NCI-H82 (cell line): Measurements from ENCODE around the gene CALCOCO2.
A peak's percentile ranks its signal among the peaks of the same experiment; 100 is the strongest.
"Not testable (repeated sequence)": the region's sequence is repeated elsewhere in the genome, so short reads cannot be mapped to it uniquely, and the experiment has no call there.

Source experiments
- DNase-seq: peaks from one replicate; lab custom pipeline; 2025; lab: John Stamatoyannopoulos, UW

The CALCOCO2 gene

DNA sequence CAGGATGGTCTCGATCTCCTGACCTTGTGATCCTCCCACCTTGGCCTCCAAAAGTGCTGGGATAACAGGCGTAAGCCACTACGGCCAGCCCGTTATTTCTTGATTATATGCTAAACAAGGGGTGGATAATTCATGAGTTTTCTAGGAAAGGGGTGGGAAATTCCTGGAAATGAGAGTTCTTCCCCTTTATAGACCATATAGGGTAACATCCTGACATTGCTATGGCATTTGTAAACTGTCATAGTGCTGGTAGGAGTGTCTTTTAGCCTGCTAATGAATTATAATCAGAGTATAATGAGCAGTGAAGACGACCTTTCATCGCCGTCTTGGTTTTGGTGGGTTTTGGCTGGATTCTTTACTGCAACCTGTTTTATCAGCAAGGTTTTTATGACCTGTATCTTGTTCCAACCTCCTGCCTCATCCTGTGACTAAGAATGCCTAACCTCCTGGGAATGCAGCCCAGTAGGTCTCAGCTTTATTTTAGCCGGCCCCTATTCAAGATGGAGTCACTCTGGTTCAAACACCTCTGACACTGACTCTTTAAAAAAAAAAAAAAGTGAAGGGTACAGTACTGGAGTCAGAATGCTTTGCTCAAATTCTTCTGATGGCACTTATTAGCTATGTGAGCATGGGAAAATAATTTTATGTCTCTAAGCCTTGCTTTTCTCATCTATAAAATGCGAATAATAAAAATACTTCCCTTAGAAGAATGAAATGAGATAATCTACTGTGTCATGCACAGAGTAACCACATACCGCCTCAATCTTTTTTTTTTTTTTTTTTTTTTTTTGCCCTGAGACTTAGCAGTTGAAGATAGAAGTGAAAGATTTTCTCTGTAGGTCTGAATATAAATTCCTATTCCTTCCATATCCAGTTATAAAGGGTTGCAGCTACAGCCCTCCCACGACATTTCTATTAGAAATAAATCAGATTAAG is 5.1 kb upstream of the CALCOCO2 start:
- peak; percentile 68 for DNase-seq

DNA sequence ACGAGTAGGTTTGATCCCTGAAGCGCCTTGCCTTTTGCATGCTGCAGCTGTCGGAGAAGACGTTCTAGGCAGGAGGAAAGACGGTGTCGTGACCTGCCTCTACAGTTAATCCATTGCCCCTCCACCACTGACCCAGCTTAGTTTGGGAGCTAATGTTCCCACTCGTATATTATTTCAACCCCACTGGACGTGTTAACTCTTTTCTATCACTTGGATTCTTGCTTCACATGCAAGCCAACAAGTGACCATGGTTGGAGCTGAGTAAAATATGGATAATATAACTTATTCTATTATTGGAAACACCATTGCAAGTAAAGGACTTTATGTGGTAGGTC is 681 bp downstream of the CALCOCO2 start:
- no peak for DNase-seq

DNA sequence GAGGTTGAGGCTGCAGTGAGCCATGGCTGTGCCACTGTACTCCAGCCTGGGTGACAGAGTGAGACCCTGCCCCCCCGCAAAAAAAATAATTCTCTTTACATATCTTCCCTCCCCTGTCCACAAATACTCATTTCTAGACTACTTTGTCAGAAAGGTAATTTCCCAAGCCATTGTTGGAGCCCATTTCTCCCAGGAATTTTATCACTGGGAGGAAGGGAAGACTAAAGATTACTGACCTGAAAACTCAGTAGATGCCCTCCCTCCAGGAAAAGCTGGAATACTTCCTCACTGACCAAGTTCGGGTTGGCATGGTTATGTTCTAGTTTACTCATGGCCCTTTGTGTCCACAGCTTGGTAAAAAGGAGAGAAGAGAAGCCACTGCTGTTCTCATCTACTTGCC is 4.1 kb downstream of the CALCOCO2 start:
- DNase-seq, result no peak

DNA sequence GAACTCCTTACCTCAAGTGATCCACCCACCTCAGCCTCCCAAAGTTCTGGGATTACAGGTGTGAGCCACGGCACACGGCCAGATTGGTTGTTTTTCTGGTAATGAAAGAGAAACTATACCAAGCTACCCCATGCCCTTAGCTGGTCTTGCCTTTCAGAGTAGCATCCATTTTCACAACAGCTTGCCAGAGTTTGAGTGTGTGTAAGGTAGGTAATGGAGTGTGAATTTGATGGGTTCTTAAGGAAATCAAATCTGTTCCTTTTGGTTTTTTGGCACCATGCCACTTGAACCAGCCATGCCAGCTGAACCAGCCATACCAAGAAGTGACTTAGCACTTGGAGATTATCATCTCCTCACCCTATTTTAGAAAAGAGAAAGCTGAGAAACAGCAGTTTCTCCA is 5.1 kb downstream of the CALCOCO2 start:
- DNase-seq, result peak; percentile 33

DNA sequence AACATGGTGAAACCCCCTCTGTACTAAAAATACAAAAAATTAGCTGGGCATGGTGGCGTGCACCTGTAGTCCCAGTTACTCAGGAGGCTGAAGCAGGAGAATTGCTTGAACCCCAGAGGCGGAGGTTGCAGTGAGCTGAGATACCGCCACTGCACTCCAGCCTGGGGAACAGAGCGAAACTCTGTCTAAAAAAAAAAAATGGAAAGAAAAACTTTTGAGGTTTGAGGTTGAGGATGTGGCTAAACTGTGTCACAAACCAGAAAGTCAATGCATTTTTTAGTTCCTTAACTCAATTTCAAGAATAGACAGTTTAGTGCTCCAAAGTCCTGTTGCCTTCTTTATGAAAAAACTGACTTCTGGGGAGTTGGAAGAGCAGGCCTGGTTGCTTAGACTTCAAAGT is 6.6 kb downstream of the CALCOCO2 start:
- DNase-seq, result not testable (repeated sequence)

DNA sequence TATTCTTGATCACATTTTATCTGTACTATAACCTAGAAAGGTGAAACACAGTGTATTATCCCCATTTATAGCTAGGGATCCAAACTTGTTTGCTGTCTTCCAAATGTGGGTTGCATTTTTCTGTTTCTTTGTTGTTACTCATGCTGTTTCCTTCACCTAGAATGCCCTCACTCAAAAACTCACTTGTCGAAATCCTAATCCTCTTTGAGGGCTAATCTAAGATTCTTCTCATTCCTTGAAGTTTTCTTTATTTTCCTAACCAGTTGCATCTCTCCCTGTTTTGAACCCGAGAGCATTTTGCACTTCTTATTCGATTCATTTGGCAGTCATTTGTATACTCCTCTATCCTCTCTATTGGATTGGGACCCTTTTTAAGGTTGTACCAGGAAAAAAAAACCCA is 9.6 kb downstream of the CALCOCO2 start:
- no peak for DNase-seq

DNA sequence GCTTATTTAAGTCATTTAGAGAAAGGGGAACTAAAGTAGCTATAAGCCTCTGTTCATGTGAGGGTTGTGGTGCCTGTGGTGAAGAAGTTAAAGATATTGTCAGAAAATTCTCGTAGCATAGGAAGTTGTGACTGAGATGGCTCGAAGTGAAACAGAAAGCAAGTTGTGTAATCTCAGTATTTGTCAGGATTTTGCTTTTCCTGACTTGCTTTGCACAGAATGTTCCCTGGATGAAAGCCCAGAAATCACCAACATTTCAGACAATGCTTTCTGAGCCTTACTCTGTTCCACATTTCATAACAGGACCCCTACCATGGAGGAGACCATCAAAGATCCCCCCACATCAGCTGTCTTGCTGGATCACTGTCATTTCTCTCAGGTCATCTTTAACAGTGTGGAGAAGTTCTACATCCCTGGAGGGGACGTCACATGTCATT is 10.6 kb downstream of the CALCOCO2 start:
- no peak for DNase-seq

DNA sequence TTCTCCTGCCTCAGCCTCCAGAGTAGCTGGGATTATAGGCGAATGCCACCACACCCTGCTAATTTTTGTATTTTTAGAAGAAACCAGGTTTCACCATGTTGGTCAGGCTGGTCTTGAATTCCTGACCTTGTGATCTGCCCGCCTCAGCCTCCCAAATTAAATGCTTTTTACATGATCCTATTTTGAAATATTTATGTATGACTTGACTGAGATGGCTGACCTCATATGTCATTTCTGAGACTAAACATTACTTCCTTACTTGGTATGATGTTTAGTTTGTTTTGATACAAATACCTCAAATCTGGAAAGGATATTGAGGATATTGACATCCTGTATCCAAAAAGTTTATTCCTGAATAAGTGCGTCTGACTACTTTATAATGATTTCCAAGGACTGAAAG is 11.9 kb downstream of the CALCOCO2 start:
- DNase-seq, result no peak

DNA sequence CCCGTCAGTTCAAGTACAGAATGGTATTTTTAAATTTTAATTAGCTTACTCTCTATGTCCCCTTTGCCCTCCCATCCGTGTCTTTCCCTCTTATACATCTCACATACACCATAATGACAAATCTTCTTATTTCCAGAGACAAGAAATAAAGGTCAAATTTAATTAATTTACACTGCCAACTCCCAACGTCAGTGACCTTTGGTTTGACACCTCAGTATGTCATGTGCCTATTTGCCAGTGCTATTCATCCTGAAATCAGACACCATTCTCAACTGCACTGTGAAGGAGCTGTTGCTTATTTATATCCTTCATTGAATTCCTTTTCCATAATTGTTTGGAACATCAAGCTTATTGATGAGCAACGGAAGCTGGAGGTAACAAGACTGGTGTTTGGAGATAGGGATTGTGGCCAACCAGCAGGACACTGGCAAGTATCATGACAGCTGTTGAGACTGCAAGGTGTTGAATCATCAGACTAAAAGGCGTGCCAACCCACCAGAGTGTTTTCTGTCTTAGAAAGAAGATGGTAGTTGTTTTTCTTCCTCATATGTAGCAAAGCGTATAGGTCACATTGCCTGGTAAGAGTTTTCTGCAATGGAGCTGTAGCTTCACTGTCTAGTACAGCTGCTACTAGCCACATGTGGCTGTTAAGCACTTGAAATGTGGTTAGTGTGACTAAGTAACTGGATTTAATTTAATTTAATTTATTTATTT is 12.5 kb downstream of the CALCOCO2 start:
- DNase-seq, result peak; percentile 30

DNA sequence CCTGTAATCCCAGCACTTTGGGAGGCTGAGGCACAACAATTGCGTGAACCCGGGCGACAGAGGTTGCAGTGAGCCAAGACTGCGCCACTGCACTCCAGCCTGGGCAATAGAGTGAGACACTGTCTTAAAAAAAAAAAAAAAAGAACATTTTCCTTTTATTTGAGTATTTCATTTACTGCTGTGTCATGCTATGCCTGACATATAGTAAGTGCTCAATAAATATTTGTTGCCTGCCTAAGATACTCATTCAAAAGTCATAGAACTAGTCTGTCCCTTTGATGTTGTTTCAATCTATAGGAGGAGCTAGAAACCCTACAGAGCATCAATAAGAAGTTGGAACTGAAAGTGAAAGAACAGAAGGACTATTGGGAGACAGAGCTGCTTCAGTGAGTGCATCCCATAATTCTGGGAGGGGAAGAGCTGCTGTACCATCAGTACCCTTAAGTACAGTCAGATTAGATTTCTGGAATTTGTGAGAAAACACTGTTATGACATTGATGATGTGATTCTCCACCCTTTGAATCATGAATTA is 20.0 kb downstream of the CALCOCO2 start:
- no peak for DNase-seq

DNA sequence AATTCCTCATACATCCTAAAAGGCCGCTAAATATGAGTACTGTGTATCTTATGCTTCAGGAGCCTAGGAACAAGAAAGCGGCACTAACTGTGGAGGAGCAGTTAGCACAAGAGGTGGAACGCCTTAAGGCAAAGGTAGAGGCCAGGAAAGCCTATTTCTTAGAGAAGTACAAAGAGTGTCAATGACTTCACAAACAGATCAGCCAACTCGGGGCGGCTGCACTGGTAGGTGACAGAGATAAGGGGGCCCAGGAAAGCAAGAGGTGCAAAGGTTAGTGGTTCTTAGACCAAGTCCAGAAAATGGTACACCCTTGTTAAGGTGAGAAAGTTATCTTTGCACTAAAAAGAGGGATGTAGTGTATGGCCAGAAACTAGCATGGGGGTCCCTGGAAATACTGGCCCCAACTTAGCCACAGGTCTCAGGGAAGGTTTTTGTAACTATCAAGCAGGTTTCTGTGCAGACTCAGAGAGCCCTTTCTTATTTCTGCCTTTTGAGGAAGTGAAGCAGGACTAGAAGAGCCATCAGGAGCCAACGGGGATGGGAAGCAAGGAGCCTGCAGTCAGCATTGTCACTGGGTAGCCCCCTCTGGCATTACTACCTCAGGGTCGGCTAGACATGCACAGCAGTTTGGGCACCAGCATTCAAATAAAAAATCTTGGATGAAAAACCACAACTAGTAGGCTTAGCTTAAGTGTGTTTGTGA is 24.1 kb downstream of the CALCOCO2 start:
- no peak for DNase-seq

DNA sequence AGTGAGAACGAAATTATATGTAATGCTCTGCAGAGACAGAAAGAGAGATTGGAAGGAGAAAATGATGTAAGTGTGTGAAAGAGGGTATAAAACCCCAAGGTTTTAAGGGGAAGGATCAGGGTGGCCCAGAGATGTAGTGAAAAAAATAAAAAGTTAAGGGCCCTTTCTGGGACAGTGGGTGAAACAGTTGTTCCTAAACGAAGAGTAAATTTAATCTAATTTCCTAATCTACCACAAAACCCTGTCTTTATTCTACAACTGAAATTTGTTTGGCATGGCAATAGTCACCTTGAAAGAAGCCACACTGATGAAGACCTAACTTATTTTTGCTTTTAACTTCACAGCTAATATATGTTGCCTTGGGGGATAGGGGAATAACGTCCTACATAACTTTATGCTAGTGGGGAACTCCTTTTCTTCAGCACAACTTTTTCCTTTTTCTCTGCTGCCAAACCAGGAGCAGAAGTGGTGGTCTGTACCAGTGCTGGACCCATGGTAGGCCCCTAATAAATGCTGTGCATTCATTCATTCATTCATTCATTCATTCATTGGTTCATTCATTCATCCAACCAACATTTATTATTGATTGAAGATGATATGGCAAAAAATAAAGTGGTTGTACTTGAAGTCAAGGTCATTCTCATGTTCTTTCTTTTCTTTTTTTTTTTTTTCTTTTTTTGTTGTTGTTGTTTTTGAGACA is 25.4 kb downstream of the CALCOCO2 start:
- no peak for DNase-seq

DNA sequence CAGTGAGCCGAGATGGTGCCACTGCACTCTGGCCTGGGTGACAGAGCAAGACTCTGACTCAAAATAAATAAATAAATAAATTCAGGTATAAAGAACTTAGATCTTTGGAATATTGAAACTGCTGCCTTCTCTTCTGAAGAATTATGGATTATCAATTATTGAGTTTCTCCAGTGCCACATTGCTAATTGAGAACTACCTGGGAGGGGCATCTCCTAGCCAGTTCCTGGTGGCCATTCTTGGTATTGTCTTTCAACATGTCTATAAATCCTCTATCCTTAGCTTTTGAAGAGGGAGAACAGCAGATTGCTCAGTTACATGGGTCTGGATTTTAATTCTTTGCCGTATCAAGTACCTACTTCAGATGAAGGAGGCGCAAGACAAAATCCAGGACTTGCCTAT is 29.2 kb downstream of the CALCOCO2 start:
- peak; percentile 42 for DNase-seq

DNA sequence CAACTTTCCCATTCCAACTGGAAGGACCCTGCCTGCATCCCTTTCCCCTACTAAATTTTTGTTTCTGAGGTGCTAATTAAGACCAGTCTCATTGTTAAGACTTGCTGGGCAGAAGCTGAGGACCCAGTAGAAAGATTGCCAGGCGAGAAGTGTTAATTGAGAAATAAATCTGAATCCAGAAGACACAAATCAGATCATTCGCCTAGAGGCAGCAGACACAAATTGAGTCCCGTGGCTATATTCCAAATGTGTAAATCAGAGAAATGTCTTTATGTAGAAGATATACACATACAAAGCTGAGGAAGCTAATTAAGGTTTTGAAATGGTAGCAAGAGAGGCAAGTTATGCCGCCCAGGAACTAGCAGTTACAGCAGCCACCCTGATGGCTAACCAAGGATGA is 29.6 kb downstream of the CALCOCO2 start:
- DNase-seq, result no peak

DNA sequence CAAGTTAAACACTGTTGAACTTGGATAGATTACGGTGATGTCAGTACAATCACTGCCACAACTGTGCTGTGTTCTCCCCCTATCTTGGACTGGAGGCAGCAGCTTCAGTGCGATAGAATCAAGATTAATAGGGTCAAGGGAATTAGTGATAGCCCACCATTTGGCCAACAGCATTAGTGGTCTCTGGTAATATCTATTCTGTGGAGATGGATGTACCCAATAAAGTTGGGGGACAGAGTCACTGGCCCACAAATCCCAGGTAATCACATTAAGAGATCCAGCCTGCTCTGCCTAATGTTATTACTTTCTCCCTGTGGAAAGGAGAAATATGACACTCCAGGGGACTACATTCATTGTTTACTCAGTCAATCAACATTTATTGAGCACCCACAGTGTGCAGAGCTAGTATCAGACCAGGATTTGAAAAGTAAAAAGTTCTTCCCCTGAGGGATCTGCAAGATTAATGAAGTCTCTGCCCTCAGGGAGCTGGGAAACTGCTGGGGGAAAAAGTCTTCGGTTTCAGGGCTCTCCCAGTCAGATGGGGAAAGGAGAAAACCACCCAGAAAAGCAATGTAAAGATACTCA is 38.2 kb downstream of the CALCOCO2 start:
- peak; percentile 99 for DNase-seq

DNA sequence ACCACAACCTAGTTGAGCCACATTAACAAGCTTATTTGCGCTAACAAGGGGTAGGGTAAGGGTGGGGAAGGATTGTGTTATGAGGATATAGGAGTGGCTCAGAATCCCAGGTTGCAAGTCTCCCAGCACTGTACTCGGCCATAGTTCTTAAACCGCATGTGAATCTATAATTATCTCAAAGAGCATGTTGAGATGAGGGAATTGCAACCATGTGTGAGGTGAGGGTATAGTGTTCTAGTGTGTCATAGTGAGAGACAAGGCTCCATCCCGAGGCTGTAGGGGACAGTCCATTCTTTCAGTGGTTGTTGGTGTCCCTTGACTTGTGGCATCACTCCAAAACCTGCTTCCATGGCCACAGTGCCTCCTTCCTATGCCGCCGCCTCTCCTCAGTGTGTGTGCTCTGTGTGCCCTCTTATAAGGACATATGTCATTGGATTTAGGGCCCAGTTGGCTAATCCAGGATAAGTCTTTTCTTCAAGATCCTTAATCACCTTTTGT is 39.0 kb downstream of the CALCOCO2 start:
- peak; percentile 98 for DNase-seq

DNA sequence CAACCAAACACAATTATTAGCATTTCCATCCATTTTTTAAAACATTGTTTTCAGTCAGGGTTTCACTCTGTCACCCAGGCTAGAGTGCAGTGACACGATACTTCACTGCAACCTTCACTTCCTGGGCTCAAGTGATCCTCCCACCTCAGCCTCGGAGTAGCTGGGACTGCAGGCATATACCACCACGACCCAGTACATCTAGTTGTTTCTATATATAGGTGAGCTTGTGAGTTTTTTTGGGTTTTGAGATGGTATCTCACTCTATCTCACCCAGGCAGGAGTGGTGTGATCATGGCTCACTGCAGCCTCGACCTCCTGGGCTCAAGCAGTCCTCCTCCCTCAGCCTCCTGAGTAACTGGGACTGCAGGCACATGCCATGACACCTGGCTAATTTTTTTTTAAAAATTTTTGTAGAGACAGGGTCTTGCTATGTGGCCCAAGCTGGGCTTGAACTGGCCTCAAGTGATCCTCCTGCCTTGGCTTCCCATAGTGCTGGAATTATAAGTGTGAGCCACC is 40.3 kb downstream of the CALCOCO2 start:
- DNase-seq, result peak; percentile 42

DNA sequence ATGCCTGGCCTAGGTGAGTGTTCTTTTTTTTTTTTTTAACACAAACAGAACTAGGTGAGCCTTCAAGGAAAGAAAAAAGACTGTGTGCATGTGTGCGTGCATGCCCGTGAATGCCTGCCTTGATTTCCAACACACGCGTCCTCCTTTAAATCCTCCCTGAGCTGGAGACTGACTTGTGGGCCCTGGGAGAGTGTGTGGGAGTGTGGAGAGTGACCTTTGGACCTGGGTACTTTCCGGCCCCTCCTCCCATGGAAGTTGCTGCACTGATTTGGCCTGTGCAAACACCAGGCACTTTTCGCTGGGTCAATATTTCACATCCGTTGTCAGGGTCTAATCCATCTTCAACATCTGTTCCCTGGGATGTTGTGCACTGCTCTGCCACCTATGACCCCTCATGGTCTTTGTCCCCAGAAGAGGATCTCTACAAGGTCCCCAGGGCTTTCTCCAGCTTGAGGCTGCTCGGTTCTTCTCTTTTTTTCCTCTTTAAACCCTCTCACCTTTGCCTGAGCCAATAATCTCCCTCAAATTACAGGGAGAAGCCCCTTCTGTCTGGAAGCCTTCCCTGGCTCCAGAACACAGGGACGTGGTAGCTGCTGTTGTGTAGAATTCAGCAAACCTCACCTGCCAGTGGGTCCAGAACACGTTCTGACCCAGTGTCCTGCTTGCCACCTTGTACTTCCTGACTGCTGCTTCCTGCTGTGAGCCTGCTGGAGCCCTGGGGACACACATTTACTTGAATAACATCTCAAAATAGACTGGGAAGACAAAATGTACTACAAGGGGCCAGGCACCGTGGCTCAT is 40.9 kb downstream of the CALCOCO2 start:
- peak; percentile 99 for DNase-seq

DNA sequence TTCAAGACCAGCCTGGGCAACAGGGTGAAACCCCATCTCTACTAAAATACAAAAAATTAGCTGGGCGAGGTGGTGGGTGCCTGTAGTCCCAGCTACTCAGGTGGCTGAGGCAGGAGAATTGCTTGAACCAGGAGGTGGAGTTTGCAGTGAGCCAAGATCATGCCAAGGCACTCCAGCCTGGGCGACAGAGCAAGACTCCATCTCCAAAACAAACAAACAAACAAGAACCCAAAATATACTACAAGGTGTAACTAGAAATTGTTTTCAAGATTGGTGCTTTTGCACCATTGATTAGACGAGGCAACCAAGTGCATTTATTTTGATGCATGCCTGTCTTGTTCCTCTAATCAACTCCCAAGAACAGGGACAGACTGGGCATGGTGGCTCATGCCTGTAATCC is 41.6 kb downstream of the CALCOCO2 start:
- not testable (repeated sequence) for DNase-seq

DNA sequence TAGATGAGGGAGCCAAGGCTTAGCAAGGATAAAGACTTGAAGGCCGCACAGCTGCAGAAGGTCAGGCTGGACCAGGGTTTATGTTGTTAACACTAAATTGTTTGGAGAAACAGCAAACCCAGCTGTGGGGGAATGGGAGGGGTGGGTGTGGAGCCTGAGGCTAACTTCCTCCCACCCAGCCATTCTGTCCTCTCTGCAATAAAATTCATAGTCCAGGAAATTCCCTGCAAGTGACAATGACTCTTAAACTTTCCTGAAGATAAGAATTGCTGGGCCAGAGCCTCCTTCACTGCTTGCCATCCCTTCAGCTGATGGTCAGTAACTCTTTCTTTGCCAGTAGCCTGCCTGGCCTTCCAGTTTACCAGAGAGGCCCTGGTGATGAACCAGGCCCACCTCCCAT is 42.4 kb downstream of the CALCOCO2 start:
- DNase-seq, result peak; percentile 68
